NCI-H1417 (cell line): Measurements from ENCODE around the gene CSPG5.
A peak's percentile ranks its signal among the peaks of the same experiment; 100 is the strongest.

Source experiments
- DNase-seq, 3 experiments: peaks; one replicate each; lab custom pipeline; 2025; lab: John Stamatoyannopoulos, UW

Gene CSPG5

GRCh38 chr3:47536967-47537366 lies 41.7 kb downstream of the CSPG5 start:
- DNase-seq = no peak

GRCh38 chr3:47536221-47536891 lies 42.3 kb downstream of the CSPG5 start:
- DNase-seq = no peak

- no peak for DNase-seq
Measured at GRCh38 chr3:47533996-47534454, 44.6 kb downstream of the CSPG5 start.

- no peak for DNase-seq
Measured at GRCh38 chr3:47533481-47533880, 45.2 kb downstream of the CSPG5 start.

- DNase-seq = no peak
Measured at GRCh38 chr3:47527952-47528725, 50.5 kb downstream of the CSPG5 start.

- DNase-seq = no peak
Measured at GRCh38 chr3:47525617-47526016, 53.0 kb downstream of the CSPG5 start.

GRCh38 chr3:47523310-47524073 lies 55.2 kb downstream of the CSPG5 start:
- DNase-seq = no peak

GRCh38 chr3:47522082-47522987 lies 56.3 kb downstream of the CSPG5 start:
- peak; percentile 75 to 92 (median 82) for DNase-seq

- peak in 2 of 3 experiments; percentile 14 to 21 for DNase-seq
Measured at GRCh38 chr3:47520756-47521155, 57.9 kb downstream of the CSPG5 start.

- DNase-seq = no peak
Measured at GRCh38 chr3:47517937-47518336, 60.7 kb downstream of the CSPG5 start.

- peak in 1 of 3 experiments; percentile 17 for DNase-seq
Measured at GRCh38 chr3:47515864-47516319, 62.8 kb downstream of the CSPG5 start.

GRCh38 chr3:47515100-47515499 lies 63.6 kb downstream of the CSPG5 start:
- DNase-seq = no peak

- DNase-seq = peak; percentile 93 to 97 (median 96)
Measured at GRCh38 chr3:47513125-47513929, 65.3 kb downstream of the CSPG5 start, which contains the start of gene ELP6. ELP6 (minus strand) TSS chr3:47513712; CDS start chr3:47513590, 122 bp downstream.

GRCh38 chr3:47512416-47513124 lies 66.1 kb downstream of the CSPG5 start:
- peak in 2 of 3 experiments; percentile 36 to 58 for DNase-seq
